Gastroesophageal sphincter (tissue), 4 donors: ENCODE measurements around the gene UNC5A. TPM values are rescaled to one million over a fixed set of nuclear protein-coding genes. Genes with fewer than 3 reads are reported as not detected.
A peak's percentile ranks its signal among the peaks of the same experiment; 100 is the strongest.

Experiments used
- ATAC-seq: fragments of 150-250 bp; one replicate; pipeline ENCODE4 v1.9.1; 2016; ENCODE audit warnings: mild to moderate bottlenecking, moderate library complexity
- H3K27ac ChIP-seq, 4 donors: fragments of 200-600 bp; sonication (generic) in 3 of 4; 1 replicate in 3 of 4; 2 replicates in 1 of 4; pipeline ENCODE4 v1.5.1; 2016 to 2019
- H3K27me3 ChIP-seq: fragments of 200-600 bp; sonication (generic); one replicate; pipeline ENCODE4 v1.5.1; 2019
- H3K36me3 ChIP-seq, 2 donors: fragments of 200-600 bp; sonication (generic); one replicate each; pipeline ENCODE4 v1.5.1; 2019; ENCODE audit warnings: control low read depth in 1 of 2
- H3K4me1 ChIP-seq, 3 donors: fragments of 200-600 bp; sonication (generic); 1 replicate in 2 of 3; 2 replicates in 1 of 3; pipeline ENCODE4 v1.5.1; 2016 to 2019; ENCODE audit warnings: control low read depth in 2 of 3
- H3K4me3 ChIP-seq, 2 donors: fragments of 200-600 bp; sonication (generic); one replicate each; pipeline ENCODE4 v1.5.1; 2019; ENCODE audit warnings: mild to moderate bottlenecking in 1 of 2, moderate library complexity in 1 of 2
- H3K9me3 ChIP-seq, 3 donors: fragments of 200-600 bp; sonication (generic); one replicate each; pipeline ENCODE4 v1.5.1; 2017 to 2019; ENCODE audit warnings: control low read depth in 2 of 3
- CTCF ChIP-seq, 4 experiments: fragments of 200-600 bp in 2 of 4; fragments of 450-650 bp in 2 of 4; sonication (generic) in 1 of 4; IDR thresholded peaks; one replicate each; pipeline ENCODE4 v1.5.1; 2017 to 2019; ENCODE audit warnings: antibody characterized with exemption in 4 of 4, mild to moderate bottlenecking in 2 of 4, moderate library complexity in 2 of 4
- EP300 ChIP-seq: sonication (generic); formaldehyde crosslinking; IDR thresholded peaks from one replicate; pipeline ENCODE4 v1.6.1; 2017; ENCODE audit warnings: antibody characterized with exemption, mild to moderate bottlenecking
- POLR2A ChIP-seq, 2 donors: fragments of 450-650 bp; IDR thresholded peaks; one replicate each; pipeline ENCODE4 v1.6.1; 2017; ENCODE audit warnings: antibody characterized with exemption in 2 of 2, mild to moderate bottlenecking in 2 of 2, moderate library complexity in 1 of 2
- POLR2AphosphoS5 ChIP-seq: sonication (generic); formaldehyde crosslinking; IDR thresholded peaks from one replicate; pipeline ENCODE4 v1.6.1; 2017; ENCODE audit warnings: antibody characterized with exemption
- WGBS, 2 donors: methylation state at CpG; one replicate each; pipeline ENCODE4 v1.1.5; 2018; ENCODE audit warnings: low coverage in 1 of 2; 5-methylcytosine and 5-hydroxymethylcytosine counted together
- total RNA-seq, 4 donors: library from RNA; depleted of rRNA; stranded (reverse); fragments of >200 nt; gene quantifications; one replicate each; pipeline ENCODE4 v1.1.0, GENCODE V29; 2016

The UNC5A gene
- total RNA-seq, 4 donors from 2014 or later = 0.27 TPM; not detected in 3

- peaks cover 7% of the 10 kb centered on the region for H3K27me3 ChIP-seq
- no peak overlapping the region for H3K27ac ChIP-seq
- WGBS, 2 donors = 67 to 97% methylated on average over 1 to 3 of the region's 6 CpGs
- H3K4me3 ChIP-seq = no peak overlapping the region
- H3K9me3 ChIP-seq = no peaks in the 10 kb centered on the region
- ATAC-seq = no peak
- no peaks in the 10 kb centered on the region for H3K4me1 ChIP-seq
- no peaks in the 10 kb centered on the region for H3K36me3 ChIP-seq
- TF ChIP-seq POLR2A (IDR thresholded peaks at IDR 0.05) = no peak
- no peak for TF ChIP-seq EP300
- no peak for TF ChIP-seq POLR2AphosphoS5
- no peak for TF ChIP-seq CTCF (IDR thresholded peaks at IDR 0.05)
Observed at GRCh38 chr5:176894298-176894697, 83.9 kb downstream of the UNC5A start.

GRCh38 chr5:176895831-176896230 lies 85.5 kb downstream of the UNC5A start:
- H3K27me3 ChIP-seq = peaks cover 7% of the 10 kb centered on the region
- H3K4me1 ChIP-seq = peaks cover 0 to 7% (median 0%) of the 10 kb centered on the region in 3 donors
- TF ChIP-seq POLR2AphosphoS5 (no peak), POLR2A (IDR thresholded peaks at IDR 0.05) (no peak), EP300 (no peak), CTCF (IDR thresholded peaks at IDR 0.05) (no peak)
- ATAC-seq = no peak
- no peaks in the 10 kb centered on the region for H3K9me3 ChIP-seq
- no peak overlapping the region for H3K4me3 ChIP-seq
- no CpG with 5 or more reads among the region's 4 CpGs for WGBS, 2 donors
- H3K36me3 ChIP-seq = no peaks in the 10 kb centered on the region
- no peak overlapping the region for H3K27ac ChIP-seq

GRCh38 chr5:176897263-176897662 lies 86.9 kb downstream of the UNC5A start:
- no peaks in the 10 kb centered on the region for H3K27me3 ChIP-seq
- H3K27ac ChIP-seq = no peak overlapping the region
- no peak overlapping the region for H3K4me3 ChIP-seq
- ATAC-seq = no peak
- peaks cover 0 to 7% (median 0%) of the 10 kb centered on the region in 3 donors for H3K4me1 ChIP-seq
- no peaks in the 10 kb centered on the region for H3K9me3 ChIP-seq
- TF ChIP-seq POLR2A (IDR thresholded peaks at IDR 0.05) (no peak), POLR2AphosphoS5 (no peak), CTCF (IDR thresholded peaks at IDR 0.05) (no peak), EP300 (no peak)
- 60 to 61% methylated on average over 2 to 3 of the region's 3 CpGs for WGBS, 2 donors
- H3K36me3 ChIP-seq = peaks cover 0 to 7% of the 10 kb centered on the region in 2 donors

- peaks cover 0 to 28% of the 10 kb centered on the region in 2 donors for H3K36me3 ChIP-seq
Observed at GRCh38 chr5:176899296-176899891, 89.0 kb downstream of the UNC5A start, which contains the start of gene HK3. TSS of gene HK3 (minus strand) at chr5:176899346. CDS start at chr5:176896159, 3,187 bp downstream.

GRCh38 chr5:176899946-176900779 lies 89.8 kb downstream of the UNC5A start:
- no peak for TF ChIP-seq POLR2A (IDR thresholded peaks at IDR 0.05)
- TF ChIP-seq EP300 = no peak
- TF ChIP-seq POLR2AphosphoS5 = no peak
- no peak for TF ChIP-seq CTCF (IDR thresholded peaks at IDR 0.05)
- peaks cover 0 to 7% (median 0%) of the 10 kb centered on the region in 3 donors for H3K4me1 ChIP-seq
- peaks cover 0 to 36% of the 10 kb centered on the region in 2 donors for H3K36me3 ChIP-seq
- peak overlapping the region in 1 of 4 donors; percentile 19 for H3K27ac ChIP-seq
- no peaks in the 10 kb centered on the region for H3K9me3 ChIP-seq
- H3K4me3 ChIP-seq = no peak overlapping the region
- ATAC-seq = no peak
- H3K27me3 ChIP-seq = no peaks in the 10 kb centered on the region
- 100% methylated on average over 2 of the region's 4 CpGs for WGBS, 2 donors

More at GRCh38 chr5:176899296-176899891, 89.0 kb downstream of the UNC5A start, which contains the start of gene HK3:
- H3K4me3 ChIP-seq = no peak within 1 kb of the TSS
- ATAC-seq = peak; percentile 44
- H3K9me3 ChIP-seq = no peaks in the 10 kb centered on the region
- 71 to 86% methylated on average over 4 to 7 of the region's 9 CpGs for WGBS, 2 donors
- peaks cover 0 to 7% (median 0%) of the 10 kb centered on the region in 3 donors for H3K4me1 ChIP-seq
- peak within 1 kb of the TSS in 2 of 4 donors; percentile 0 to 19 for H3K27ac ChIP-seq
- H3K27me3 ChIP-seq = no peaks in the 10 kb centered on the region
- no peak for TF ChIP-seq POLR2AphosphoS5
- peak in 1 of 2 donors; percentile 12 for TF ChIP-seq POLR2A (IDR thresholded peaks at IDR 0.05)
- no peak for TF ChIP-seq EP300
